Ishikawa (cell line): ENCODE data around the gene NF2.

Source experiments
- EP300 ChIP-seq: IDR thresholded peaks from 2 replicates; pipeline ENCODE4 v1.6.1; 2012; ENCODE audit warnings: borderline replicate concordance
- RAD21 ChIP-seq: IDR thresholded peaks from 2 replicates; pipeline ENCODE4 v1.6.1; 2012; ENCODE audit warnings: low read depth
- TCF12 ChIP-seq: IDR thresholded peaks from 2 replicates; pipeline ENCODE4 v1.6.1; 2012; ENCODE audit warnings: low read depth
- YY1 ChIP-seq: IDR thresholded peaks from 2 replicates; pipeline ENCODE4 v1.6.1; 2012; ENCODE audit warnings: low read depth
- TF ChIP-seq, protein P1 (sequence below): IDR thresholded peaks from 2 replicates; pipeline ENCODE4 v1.6.1; 2012

- no peak for TF ChIP-seq RAD21
- TF ChIP-seq YY1 = no peak
- TF ChIP-seq TCF12 = no peak
- no peak for TF ChIP-seq EP300
- TF ChIP-seq, protein P1, sequence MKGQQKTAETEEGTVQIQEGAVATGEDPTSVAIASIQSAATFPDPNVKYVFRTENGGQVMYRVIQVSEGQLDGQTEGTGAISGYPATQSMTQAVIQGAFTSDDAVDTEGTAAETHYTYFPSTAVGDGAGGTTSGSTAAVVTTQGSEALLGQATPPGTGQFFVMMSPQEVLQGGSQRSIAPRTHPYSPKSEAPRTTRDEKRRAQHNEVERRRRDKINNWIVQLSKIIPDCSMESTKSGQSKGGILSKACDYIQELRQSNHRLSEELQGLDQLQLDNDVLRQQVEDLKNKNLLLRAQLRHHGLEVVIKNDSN = no peak
Observed at GRCh38 chr22:29723766-29724165, 120.3 kb downstream of the NF2 start.
